Activated CD4-positive, alpha-beta T cell treated with anti-CD3 and anti-CD28 coated beads, Interleukin-2, amount 50 U/mL, for 24 hours (primary cell): ENCODE results near the gene NADSYN1.
"Not testable (repeated sequence)": the region's sequence is repeated elsewhere in the genome, so short reads cannot be mapped to it uniquely, and the experiment has no call there.

Source experiments
- DNase-seq, 2 donors: peaks; one replicate each; pipeline ENCODE4 v3.0.0-alpha.2; 2020; ENCODE audit warnings: low read depth in 1 of 2, low spot score in 1 of 2

The NADSYN1 gene

DNA sequence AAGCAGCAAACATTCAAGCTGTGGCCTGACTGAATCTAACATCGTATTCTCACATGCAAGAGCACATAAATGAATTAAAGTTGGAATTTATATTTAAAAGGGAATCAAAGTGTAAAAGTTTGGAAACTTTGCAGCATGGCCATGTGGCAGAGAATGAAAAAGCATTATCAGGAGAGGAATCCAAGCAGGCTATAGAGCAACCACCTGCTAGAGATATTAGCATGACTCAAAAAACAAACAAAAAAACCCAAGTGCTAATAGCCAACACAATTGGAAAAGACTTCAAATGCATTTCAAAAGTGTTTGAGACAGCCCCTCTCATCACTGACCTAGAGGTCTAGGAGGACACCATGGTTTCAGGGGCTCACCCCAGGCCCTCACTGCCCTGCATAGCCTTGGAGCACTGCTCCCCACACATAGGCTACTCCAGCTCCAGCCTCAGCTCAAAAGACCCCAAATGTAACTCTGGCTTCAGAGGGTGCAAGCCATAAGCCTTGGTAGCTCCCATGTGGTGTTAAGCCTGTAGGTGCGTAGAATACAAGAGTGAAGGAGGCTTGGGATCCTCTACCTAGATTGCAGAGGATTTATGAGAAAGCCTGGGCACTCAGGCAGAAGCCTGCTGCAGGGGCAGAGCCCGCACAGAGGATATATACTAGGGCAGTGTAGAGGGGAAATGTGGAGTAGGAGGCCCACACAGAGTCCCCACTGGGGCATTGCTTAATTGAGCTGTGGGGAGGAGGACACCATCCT lies 72.4 kb downstream of the NADSYN1 start:
- no peak for DNase-seq

- no peak for DNase-seq
Observed at GRCh38 chr11:71525938-71526495, 73.0 kb downstream of the NADSYN1 start.

GRCh38 chr11:71526796-71527575 lies 74.0 kb downstream of the NADSYN1 start, which contains the start of gene KRTAP5-7:
Gene KRTAP5-7, plus strand, starts transcription at chr11:71527267. Its CDS starts 34 bp downstream, at chr11:71527301.
- DNase-seq = not testable (repeated sequence)

DNA sequence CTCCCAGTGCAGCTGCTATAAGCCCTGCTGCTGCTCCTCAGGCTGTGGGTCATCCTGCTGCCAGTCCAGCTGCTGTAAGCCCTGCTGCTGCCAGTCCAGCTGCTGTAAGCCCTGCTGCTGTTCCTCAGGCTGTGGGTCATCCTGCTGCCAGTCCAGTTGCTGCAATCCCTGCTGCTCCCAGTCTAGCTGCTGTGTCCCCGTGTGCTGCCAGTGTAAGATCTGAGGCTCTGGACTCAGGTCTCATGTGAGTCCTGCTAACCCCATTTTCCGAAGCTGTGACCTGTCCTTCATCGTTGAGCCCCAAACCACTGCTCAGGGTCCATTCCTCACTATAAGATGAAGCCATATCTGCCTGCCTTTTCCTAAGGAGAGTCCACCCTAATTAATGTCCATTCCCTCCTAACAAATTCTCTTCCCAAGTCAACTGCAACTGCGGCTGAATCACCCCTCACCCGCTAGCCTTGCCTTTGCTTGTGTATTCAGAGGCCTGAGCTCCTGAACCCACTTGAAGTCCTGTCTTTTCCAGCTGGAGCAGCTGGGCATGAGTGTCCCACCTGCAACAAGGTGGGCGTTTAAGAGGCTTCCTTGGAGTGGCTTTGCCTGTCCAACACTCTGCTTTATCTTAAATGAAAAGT lies 74.7 kb downstream of the NADSYN1 start:
- no peak for DNase-seq

- no peak for DNase-seq
Observed at GRCh38 chr11:71530602-71531001, 77.6 kb downstream of the NADSYN1 start.

GRCh38 chr11:71532036-71532610 lies 79.1 kb downstream of the NADSYN1 start:
- no peak for DNase-seq

DNA sequence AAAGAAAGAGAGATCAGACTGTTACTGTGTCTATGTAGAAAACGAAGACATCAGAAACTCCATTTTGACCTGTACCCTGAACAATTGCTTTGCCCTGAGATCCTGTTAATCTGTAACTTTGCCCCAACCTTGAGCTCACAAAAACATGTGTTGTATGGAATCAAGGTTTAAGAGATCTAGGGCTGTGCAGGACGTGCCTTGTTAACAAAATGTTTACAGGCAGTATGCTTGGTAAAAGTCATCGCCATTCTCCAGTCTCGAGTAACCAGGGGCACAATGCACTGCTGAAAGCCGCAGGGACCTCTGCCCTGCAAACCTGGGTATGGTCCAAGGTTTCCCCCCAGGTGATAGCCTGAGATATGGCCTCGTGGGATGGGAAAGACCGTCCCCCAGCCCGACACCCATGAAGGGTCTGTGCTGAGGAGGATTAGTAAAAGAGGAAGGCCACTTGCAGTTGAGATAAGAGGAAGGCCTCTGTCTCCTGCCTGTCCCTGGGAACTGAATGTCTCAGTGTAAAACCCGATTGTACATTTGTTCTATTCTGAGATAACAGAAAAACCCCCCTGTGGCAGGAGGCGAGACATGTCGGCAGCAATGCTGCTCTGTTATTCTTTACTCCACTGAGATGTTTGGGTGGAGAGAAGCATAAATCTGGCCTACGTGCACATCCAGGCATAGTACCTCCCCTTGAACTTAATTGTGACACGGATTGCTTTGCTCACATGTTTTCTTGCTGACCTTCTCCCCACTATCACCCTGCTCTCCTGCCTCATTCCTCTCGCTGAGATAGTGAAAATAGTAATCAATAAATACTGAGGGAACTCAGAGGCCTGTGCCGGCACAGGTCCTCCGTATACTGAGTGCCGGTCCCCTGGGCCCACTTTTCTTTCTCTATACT lies 82.0 kb downstream of the NADSYN1 start:
- DNase-seq = not testable (repeated sequence)

DNA sequence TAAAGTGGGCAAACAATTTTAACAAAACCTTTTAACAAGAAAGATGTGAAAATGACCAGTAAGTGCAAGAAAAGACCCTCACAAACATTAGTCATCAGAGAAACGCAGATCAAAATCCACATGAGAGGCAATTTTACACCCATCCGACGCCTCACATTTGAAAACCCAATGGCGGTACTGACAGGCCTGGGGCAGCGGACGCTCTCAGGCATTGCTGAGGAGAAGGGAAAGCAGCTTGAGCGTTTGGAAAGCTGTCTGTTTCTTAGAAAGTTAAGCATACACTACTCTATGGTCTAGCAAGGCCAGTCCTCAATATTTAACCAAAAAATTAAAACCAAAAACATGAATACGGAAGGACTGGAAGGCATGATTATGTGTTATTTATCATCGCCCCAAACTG lies 82.8 kb downstream of the NADSYN1 start:
- DNase-seq = no peak

GRCh38 chr11:71537537-71537936 lies 84.5 kb downstream of the NADSYN1 start:
- no peak for DNase-seq

DNA sequence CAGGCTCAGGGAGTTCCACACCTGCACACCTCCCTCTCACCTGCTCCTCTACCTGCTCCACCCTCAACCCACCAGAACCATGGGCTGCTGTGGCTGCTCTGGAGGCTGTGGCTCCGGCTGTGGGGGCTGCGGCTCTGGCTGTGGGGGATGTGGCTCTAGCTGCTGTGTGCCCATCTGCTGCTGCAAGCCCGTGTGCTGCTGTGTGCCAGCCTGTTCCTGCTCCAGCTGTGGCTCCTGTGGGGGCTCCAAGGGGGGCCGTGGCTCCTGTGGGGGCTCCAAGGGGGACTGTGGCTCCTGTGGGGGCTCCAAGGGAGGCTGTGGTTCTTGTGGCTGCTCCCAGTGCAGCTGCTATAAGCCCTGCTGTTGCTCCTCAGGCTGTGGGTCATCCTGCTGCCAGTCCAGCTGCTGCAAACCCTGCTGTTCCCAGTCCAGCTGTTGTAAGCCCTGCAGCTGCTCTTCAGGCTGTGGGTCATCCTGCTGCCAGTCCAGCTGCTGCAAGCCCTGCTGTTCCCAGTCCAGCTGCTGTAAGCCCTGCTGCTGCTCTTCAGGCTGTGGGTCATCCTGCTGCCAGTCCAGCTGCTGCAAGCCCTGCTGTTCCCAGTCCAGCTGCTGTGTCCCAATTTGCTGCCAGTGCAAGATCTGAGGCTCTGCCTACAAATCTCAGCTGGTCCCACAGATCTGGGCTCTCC lies 85.1 kb downstream of the NADSYN1 start, which contains the start of gene KRTAP5-8:
TSS of gene KRTAP5-8 (plus strand) at position 49 of the 689 bp plus-strand sequence. CDS start at position 80, 31 bp downstream.
- DNase-seq = not testable (repeated sequence)

- DNase-seq = no peak
Observed at GRCh38 chr11:71538666-71538990, 85.6 kb downstream of the NADSYN1 start.

DNA sequence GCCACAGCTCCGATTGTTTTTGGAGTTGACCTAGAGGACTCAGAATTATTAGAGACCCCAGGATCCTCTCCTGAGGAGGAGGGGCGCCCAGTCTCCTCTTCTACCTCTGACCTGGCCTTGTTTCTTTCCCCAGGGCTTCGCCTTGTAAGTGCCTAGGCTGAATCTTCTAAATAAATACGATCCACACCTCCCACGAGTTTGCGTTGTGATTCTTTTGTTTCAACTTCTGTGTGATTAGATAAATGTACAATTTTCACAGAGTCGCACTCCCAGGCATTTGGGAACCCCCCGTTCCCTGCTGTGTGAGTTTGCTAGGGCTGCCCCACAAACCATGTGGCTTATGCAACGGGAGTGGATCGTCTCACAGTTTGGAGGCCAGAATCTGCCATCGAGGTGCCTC lies 86.0 kb downstream of the NADSYN1 start:
- no peak for DNase-seq

GRCh38 chr11:71539971-71540370 lies 87.0 kb downstream of the NADSYN1 start:
- not testable (repeated sequence) for DNase-seq

- DNase-seq = not testable (repeated sequence)
Observed at GRCh38 chr11:71540521-71541304, 87.7 kb downstream of the NADSYN1 start.

GRCh38 chr11:71542382-71542781 lies 89.4 kb downstream of the NADSYN1 start:
- DNase-seq = no peak

DNA sequence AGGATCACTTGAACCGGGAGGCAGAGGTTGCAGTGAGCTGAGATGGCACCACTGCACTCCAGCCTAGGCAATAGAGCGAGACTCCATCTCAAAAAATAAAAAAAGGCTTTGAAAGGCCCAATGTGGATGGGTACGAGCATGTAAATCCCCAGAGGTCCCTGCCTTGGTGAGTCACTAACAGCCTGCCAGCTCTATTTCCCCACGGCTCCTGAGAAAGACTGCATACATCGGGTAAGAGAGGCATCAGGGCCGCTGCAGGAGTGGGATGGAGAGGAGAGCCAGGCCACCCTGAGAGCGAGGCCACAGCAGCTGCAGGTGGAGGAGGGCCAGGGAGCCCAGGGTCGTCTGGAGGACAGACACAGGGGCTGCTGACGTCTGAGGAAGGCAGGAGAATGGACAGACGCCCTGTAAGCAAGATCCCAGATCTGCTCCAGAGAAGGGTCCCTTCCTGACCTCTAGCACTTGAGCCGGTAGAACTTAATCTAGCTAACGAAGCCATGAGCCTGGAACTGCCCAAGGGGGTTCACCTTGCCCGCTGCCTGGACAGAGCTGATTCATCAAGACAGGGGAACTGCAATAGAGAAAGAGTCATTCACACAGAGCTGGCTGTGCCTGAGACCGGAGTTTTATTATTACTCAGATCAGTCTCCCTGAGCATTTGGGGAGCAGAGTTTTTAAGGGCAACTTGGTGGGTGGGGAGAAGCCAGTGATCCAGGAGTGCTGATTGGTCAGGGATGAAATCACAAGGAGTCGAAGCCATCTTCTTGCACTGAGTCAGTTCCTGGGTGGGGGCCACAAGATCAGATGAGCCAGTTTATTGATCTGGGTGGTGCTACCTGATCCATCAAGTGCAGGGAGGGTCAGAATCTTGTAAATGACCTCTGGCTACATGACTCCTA lies 90.1 kb downstream of the NADSYN1 start:
- no peak for DNase-seq

GRCh38 chr11:71543866-71544265 lies 90.9 kb downstream of the NADSYN1 start:
- DNase-seq = no peak
